GM12878 (cell line): ENCODE results near the gene VIL1. TPM values are rescaled to one million over a fixed set of nuclear protein-coding genes. Genes with fewer than 3 reads are reported as not detected.
A peak's percentile ranks its signal among the peaks of the same experiment; 100 is the strongest.

Source experiments
- ATAC-seq: fragments of 200-7000 bp; cut with Tn5 transposase; 3 replicates; pipeline ENCODE4 v1.9.1; 2020; ENCODE audit warnings: mild to moderate bottlenecking, moderate library complexity
- BruUV-seq: library from RNA; stranded (reverse); fragments of 400-500 nt; replicated peaks from 2 replicates; lab custom pipeline; 2021; lab: Mats Ljungman, UMichigan
- CTCF ChIA-PET: fragments of 300-600 bp; sonication (Branson Sonifier 250); formaldehyde crosslinking; extraction: SDS; loops from one replicate; lab custom pipeline; 2021; ENCODE audit warnings: inconsistent platforms; lab: Yijun Ruan, JAX
- POLR2A ChIA-PET: fragments of 350-600 bp; formaldehyde crosslinking; extraction: SDS; loops from one replicate; lab custom pipeline; 2021; ENCODE audit warnings: inconsistent platforms; lab: Charles Lee
- RAD21 ChIA-PET: fragments of 300-600 bp; sonication (Branson Sonifier 250); formaldehyde crosslinking; loops from one replicate; lab custom pipeline; 2023; ENCODE audit warnings: antibody characterized with exemption; ENCODE audit not compliant: unreplicated experiment; lab: Charles Lee
- SMC1A ChIA-PET: fragments of 300-600 bp; sonication (Branson Sonifier 250); formaldehyde crosslinking; loops from one replicate; lab custom pipeline; 2023; ENCODE audit not compliant: unreplicated experiment, uncharacterized antibody; lab: Charles Lee
- DNase-seq: peaks from one replicate; pipeline ENCODE4 v3.0.0-alpha.2; 2011; ENCODE audit warnings: low read depth, low spot score
- FAIRE-seq: peaks from 3 replicates; lab custom pipeline; 2011; peaks lifted over from hg19 to GRCh38; lab: Jason Lieb, UNC
- H2AFZ ChIP-seq: 2 replicates; pipeline ENCODE4 v1.6.0; 2011; ENCODE audit warnings: low read depth, low read length, control low read depth; ENCODE audit not compliant: control insufficient read depth
- H3K27ac ChIP-seq: 2 replicates; pipeline ENCODE4 v1.5.1; 2011; ENCODE audit warnings: control low read depth; ENCODE audit not compliant: control insufficient read depth, insufficient read depth
- H3K27me3 ChIP-seq, 2 experiments: replicated peaks in 1 of 2; 2 replicates each; pipeline versions ENCODE4 v1.6.0 to v1.6.1; 2011; ENCODE audit warnings: low read length in 1 of 2; ENCODE audit not compliant: control insufficient read depth in 2 of 2, insufficient read depth in 2 of 2
- H3K36me3 ChIP-seq, 2 experiments: 2 replicates each; pipeline ENCODE4 v1.5.1; 2011; ENCODE audit warnings: low read length in 1 of 2; ENCODE audit not compliant: control insufficient read depth in 2 of 2, insufficient read depth in 2 of 2
- H3K4me1 ChIP-seq: 2 replicates; pipeline ENCODE4 v1.6.1; 2011; ENCODE audit warnings: mild to moderate bottlenecking, low read length, moderate library complexity, mixed read lengths; ENCODE audit not compliant: control insufficient read depth, insufficient read depth
- H3K4me2 ChIP-seq: 2 replicates; pipeline ENCODE4 v1.6.0; 2011; ENCODE audit warnings: control low read depth; ENCODE audit not compliant: control insufficient read depth, insufficient read depth
- H3K4me3 ChIP-seq: fragments of 200-600 bp; sonication (generic); 2 replicates; pipeline ENCODE4 v1.5.1; 2016
- H3K79me2 ChIP-seq: 2 replicates; pipeline ENCODE4 v1.6.0; 2011; ENCODE audit warnings: low read length; ENCODE audit not compliant: control insufficient read depth, insufficient read depth
- H3K9ac ChIP-seq: 2 replicates; pipeline ENCODE4 v1.8.0; 2011; ENCODE audit warnings: low read length, control low read depth, mixed read lengths; ENCODE audit not compliant: control insufficient read depth, insufficient read depth
- H3K9me3 ChIP-seq: replicated peaks from 3 replicates; pipeline ENCODE4 v1.5.1; 2011; ENCODE audit warnings: mild to moderate bottlenecking, low read length; ENCODE audit not compliant: control insufficient read depth, insufficient read depth
- H4K20me1 ChIP-seq: 2 replicates; pipeline ENCODE4 v1.6.0; 2011; ENCODE audit not compliant: control insufficient read depth, insufficient read depth
- HDGF ChIP-seq: fragments of 450-650 bp; IDR thresholded peaks from 2 replicates; pipeline ENCODE4 v1.6.1; 2016; ENCODE audit warnings: antibody characterized with exemption
- NRF1 ChIP-seq: conservative IDR thresholded peaks from 2 replicates; pipeline ENCODE4 v1.6.1; 2011; ENCODE audit warnings: mild to moderate bottlenecking, low read depth, low read length, improper control_type of control experiment
- SP1 ChIP-seq: IDR thresholded peaks from one replicate; pipeline ENCODE4 v1.6.1; 2011; ENCODE audit warnings: low read depth, low read length
- SREBF1 ChIP-seq: IDR thresholded peaks from 2 replicates; pipeline ENCODE4 v1.6.1; 2012; ENCODE audit warnings: mild to moderate bottlenecking, low read length
- SRF ChIP-seq, 2 experiments: IDR thresholded peaks; 2 replicates each; pipeline ENCODE4 v1.6.1; 2011; ENCODE audit warnings: low read depth in 2 of 2, low read length in 2 of 2, mild to moderate bottlenecking in 1 of 2, moderate library complexity in 1 of 2
- STAT1 ChIP-seq: fragments of 450-650 bp; conservative IDR thresholded peaks from 2 replicates; pipeline ENCODE4 v1.6.1; 2014; ENCODE audit warnings: antibody characterized with exemption, mild to moderate bottlenecking
- ZBTB4 ChIP-seq: fragments of 450-650 bp; formaldehyde crosslinking; IDR thresholded peaks from 2 replicates; pipeline ENCODE4 v1.4.0; 2022; ENCODE audit warnings: mild to moderate bottlenecking, moderate library complexity
- ZNF687 ChIP-seq: fragments of 450-650 bp; IDR thresholded peaks from 2 replicates; pipeline ENCODE4 v1.6.1; 2017; ENCODE audit warnings: mild to moderate bottlenecking, moderate library complexity
- WGBS: methylation state at CpG from one replicate; pipeline ENCODE4 v1.1.6; 2016; ENCODE audit warnings: low lambda C conversion rate; ENCODE audit not compliant: insufficient replicate concordance, insufficient coverage; ENCODE audit errors: missing lambda C conversion rate; 5-methylcytosine and 5-hydroxymethylcytosine counted together
- in situ Hi-C: fragments of 300-500 bp; cut with MboI; formaldehyde crosslinking; loops from 9 replicates; pipeline ENCODE4 v1.14.3; 2018; ENCODE audit warnings: mixed read lengths
- intact Hi-C: fragments of 100-400 bp; cut with micrococcal nuclease; formaldehyde crosslinking; loops from one replicate; pipeline ENCODE4 v1.14.2; 2022; ENCODE audit not compliant: unreplicated experiment
- polyA plus RNA-seq, 11 experiments: library from polyadenylated mRNA; depleted of rRNA in 4 of 11; unstranded in 6 of 11; stranded (reverse) in 5 of 11; fragments of >200 nt; fragmentation: Nextera tagmentation in 4 of 11; fragmentation: Illumina TruSeq in 1 of 11; extraction: Ambion mirVana in 4 of 11; extraction: Trizol in 1 of 11; gene quantifications; 1 replicate in 1 of 11; 2 replicates in 10 of 11; pipeline versions ENCODE4 v1.2.1 to v1.2.3, GENCODE V29; 2011 to 2016; ENCODE audit warnings: inconsistent platforms in 2 of 11, missing spikeins in 2 of 11, low read depth in 1 of 11
- total RNA-seq, 4 experiments: library from RNA; depleted of rRNA in 3 of 4; stranded (reverse); fragments of >200 nt in 3 of 4; fragmentation: Illumina TruSeq in 1 of 4; extraction: Trizol in 1 of 4; gene quantifications; 2 replicates each; pipeline versions ENCODE4 v1.2.1 to v1.2.3, GENCODE V29; 2013 to 2021

Gene VIL1
- total and polyA plus RNA-seq, 10 of the 15 experiments (the other 5 are each of a cell fraction or from before 2014, with no cell fraction given) = 0.03 to 1.9 (median 0.33) TPM

- TF ChIP-seq ZBTB4 (CRISPR knock-in tag) (no peak), ZNF687 (no peak)
Measured at GRCh38 chr2:218418321-218418716, 604 bp upstream of the VIL1 start (continued).

- CTCF ChIA-PET = no interaction called here
- intact Hi-C loops = no loop called here
- no peaks in the 10 kb centered on the region for H3K4me1 ChIP-seq
- H4K20me1 ChIP-seq = no peaks in the 10 kb centered on the region
- no peaks in the 10 kb centered on the region for H3K9me3 ChIP-seq
- H3K4me3 ChIP-seq = no peak overlapping the region
- 48% methylated on average over 7 of the region's 7 CpGs for WGBS
- ATAC-seq = peak; percentile 21; the same call in 1 of the 3 replicates
- TF ChIP-seq HDGF (no peak), SRF (IDR thresholded peaks at IDR 0.05; ENCODE audit: low read depth in 2 of 2, low read length in 2 of 2) (no peak), SP1 (no peak), SREBF1 (no peak), NRF1 (no peak), STAT1 (no peak)
- FAIRE-seq = no peak
- no peak overlapping the region for H3K27ac ChIP-seq
- H3K36me3 ChIP-seq = no peaks in the 10 kb centered on the region
- no peak overlapping the region for H3K4me2 ChIP-seq
- no peak overlapping the region for H2AFZ ChIP-seq
- SMC1A ChIA-PET = interaction anchor here (1.0 to 1.6 kb wide), 2 partner anchors 9 to 65 kb away, joined by 3 to 4 read pairs; no protein-coding TSS in a partner anchor
- H3K27me3 ChIP-seq = no peaks in the 10 kb centered on the region
- RAD21 ChIA-PET = no interaction called here
- no peaks in the 10 kb centered on the region for H3K79me2 ChIP-seq
- no TSS peak for BruUV-seq
- POLR2A ChIA-PET = no interaction called here
- DNase-seq = no peak
- H3K9ac ChIP-seq = no peak overlapping the region
- in situ Hi-C loops = no loop called here
Measured at GRCh38 chr2:218419630-218420216, 800 bp downstream of the VIL1 start.
